GM08714 (cell line): ENCODE measurements around the gene SPTLC1.
"Not testable (repeated sequence)": the region's sequence is repeated elsewhere in the genome, so short reads cannot be mapped to it uniquely, and the experiment has no call there.

Experiments used
- H3K4me3 ChIP-seq: fragments of 200-500 bp; sonication (Bioruptor generic); 2 replicates; pipeline ENCODE4 v1.5.1; 2014; ENCODE audit warnings: mild to moderate bottlenecking, low read length, inconsistent platforms
- ZNF274 ChIP-seq: IDR thresholded peaks from 2 replicates; pipeline ENCODE4 v1.6.1; 2012; ENCODE audit warnings: mild to moderate bottlenecking, low read depth, low read length

The SPTLC1 gene

DNA sequence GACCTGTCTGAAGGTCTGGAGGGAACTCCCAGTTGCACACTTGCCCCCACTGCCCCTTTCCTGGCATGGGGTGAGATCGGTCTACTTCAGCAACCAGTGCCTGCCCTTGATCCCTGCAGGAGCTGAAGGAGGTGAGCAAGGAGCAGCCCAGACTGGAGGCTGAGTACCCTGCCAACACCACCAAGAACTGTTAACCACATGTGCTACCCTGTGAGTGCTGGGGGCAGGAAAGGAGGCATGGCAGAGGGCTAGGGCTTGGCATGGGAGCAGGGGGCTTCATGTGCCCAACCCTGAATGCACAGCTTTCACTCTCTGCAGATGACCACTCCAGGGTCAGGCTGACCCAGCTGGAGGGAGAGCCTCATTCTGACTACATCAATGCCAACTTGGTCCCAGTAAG is 17.3 kb upstream of the SPTLC1 start:
- no peak overlapping the region for H3K4me3 ChIP-seq
- TF ChIP-seq ZNF274: no peak

DNA sequence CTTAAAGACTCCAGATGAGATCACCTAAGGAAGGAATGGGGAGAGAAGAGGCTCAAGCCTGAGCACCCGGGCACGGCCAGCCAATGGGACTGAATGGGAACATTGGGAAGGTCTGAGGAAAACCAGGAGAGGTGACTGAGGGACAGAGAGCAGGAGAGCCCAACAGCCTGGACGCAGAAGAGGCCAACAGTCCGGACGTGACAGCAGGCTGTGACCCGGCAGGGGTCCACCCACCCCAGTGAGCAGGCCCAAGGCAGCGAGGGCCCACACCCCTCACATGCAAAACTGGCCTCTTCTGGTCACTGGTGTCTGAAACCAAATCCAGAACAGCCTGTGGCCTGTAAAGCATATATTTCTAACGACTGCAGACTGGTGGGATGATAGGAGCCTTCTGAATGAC is 7.6 kb upstream of the SPTLC1 start:
- no peak overlapping the region for H3K4me3 ChIP-seq
- TF ChIP-seq ZNF274: no peak

DNA sequence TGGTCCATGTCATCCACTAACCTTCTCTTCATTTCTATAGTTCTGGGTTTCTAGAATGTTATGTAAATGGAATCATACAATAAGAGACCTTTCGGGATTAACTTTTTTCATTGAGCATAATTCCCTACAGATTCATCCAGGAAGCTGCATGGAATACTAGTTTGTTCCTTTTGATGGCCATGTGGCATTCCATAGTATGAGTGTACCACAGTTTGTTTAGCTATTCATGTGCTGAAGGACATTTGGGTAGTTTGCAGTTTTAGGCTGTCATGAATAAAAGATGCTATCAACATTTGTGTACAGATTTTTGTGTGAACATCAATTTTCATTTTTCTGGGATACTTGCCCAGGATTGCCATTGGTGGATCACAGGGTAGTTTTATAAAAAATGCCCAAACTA is 6.8 kb upstream of the SPTLC1 start:
- TF ChIP-seq ZNF274: no peak
- H3K4me3 ChIP-seq: no peak overlapping the region

DNA sequence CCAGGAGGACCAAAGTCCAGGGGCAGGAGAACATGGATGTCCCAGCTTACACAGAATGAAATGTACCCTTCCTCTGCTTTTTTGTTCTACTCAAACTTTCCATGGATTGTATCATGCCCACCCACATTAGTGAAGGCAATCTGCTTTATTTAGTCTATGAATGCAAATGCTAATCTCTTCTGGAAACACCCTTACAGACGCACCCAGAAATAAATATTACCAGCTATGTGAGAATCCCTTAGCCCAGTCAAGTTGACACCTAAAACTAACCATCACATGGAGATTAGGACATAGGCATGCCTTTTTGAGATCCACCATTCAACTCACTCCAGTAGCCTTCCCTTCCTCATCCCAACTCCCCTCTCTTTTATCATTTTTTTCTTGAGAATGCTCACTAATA is 6.1 kb upstream of the SPTLC1 start:
- no peak for TF ChIP-seq ZNF274
- H3K4me3 ChIP-seq: no peak overlapping the region

DNA sequence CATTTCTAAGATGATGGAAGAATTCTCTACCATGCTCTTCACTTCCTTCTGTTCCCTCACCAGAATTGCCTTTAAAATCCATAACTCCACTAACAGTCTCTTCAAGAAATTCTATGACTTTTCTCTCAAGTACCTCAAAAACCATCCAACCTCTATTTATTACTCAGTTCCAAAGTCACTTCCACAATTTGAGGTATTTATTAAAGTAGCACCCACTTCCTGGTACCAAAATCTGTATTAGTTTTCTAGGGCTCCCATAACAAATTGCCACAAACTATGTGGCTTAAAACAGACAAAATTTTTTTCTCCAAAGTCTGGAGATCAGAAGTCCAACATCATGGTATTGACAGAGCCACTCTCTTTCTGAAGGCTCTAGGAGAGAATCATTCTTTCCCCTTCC is 4.9 kb upstream of the SPTLC1 start:
- no peak overlapping the region for H3K4me3 ChIP-seq
- no peak for TF ChIP-seq ZNF274

DNA sequence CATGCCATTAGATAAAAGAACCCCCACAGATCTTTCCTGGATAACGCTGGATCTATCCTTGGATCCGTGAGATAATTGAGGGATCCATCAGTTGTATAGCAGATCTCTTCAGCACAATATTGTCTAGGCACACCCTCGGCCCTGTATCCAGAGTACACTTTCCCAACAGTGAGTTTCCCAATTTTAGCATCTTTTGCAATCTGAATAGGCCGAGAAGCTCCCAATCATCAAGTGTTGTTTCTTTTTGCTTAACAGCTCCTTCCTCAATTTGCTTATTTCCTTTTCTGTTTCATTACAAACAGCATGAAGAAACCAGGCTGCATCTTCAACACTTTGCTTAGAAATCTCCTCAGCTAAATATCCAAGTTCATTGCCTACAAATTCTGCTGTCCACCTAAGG is 4.4 kb upstream of the SPTLC1 start:
- TF ChIP-seq ZNF274: no peak
- no peak overlapping the region for H3K4me3 ChIP-seq

DNA sequence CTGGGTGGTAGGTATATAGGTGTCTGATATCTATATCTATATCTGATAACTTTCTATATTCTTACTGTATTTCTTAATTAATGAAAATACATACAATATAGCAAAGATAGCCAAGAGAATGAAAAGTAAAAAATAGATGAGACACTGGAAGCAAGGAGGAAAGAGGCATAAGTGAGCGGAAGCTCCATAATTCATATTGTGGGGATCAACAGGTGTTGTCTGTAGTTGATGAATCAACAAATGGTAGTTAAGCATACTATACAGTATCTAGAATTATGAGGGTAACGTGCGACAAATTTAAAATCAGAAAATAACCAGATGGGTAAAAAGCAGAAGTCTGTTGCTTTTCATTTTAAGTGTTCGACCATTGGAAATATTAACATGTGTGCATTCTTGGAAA is 7.1 kb downstream of the SPTLC1 start:
- H3K4me3 ChIP-seq: no peak overlapping the region
- TF ChIP-seq ZNF274: no peak

DNA sequence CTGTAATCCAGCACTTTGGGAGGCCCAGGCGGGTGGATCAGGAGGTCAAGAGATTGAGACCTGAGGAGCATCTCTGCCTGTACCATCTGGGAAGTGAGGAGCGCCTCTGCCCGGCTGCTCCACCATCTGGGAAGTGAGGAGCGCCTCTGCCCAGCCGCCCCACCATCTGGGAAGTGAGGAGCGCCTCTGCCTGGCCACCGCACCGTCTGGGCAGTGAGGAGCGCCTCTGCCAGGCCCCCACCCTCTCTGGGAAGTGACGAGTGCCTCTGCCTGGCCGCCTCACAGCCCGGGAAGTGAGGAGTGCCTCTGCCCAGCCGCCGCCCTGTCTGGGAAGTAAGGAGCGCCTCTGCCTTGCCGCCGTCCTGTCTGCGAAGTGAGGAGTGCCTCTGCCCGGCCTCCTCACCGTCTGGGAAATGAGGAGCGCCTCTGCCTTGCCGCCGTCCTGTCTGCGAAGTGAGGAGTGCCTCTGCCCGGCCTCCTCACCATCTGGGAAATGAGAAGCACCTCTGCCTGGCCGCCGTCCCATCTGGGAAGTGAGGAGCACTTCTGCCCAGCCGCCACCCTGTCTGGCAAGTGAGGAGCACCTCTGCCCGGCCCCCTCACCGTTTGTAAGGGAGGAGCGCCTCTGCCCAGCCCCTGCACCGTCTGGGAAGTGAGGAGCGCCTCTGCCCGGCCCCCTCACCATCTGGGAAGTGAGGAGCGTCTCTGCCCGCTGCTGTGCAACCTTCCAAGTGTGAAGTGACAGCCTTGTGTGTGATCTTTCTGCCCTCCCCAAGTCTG is 9.6 kb downstream of the SPTLC1 start:
- H3K4me3 ChIP-seq: not testable (repeated sequence)

DNA sequence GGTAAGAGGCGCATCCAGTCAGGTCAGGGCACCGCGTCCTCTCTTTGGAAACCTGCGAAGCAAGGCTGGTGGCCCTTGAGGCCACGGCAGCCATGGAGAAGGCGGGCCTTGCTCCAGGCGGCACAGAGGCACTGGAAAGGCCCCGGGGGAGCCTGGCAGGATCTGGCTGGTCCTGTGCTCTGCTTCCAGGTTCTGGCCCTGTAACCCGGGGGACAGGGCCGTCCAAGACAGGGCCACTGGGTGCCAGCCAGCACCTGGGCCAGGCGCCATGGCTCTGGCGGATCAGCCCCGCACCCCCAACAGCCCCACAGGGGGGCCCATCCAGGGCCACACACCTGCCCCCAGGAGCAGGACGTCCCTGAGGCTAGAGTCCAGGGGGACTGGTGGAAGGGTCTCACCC is 11.6 kb downstream of the SPTLC1 start:
- H3K4me3 ChIP-seq: not testable (repeated sequence)

DNA sequence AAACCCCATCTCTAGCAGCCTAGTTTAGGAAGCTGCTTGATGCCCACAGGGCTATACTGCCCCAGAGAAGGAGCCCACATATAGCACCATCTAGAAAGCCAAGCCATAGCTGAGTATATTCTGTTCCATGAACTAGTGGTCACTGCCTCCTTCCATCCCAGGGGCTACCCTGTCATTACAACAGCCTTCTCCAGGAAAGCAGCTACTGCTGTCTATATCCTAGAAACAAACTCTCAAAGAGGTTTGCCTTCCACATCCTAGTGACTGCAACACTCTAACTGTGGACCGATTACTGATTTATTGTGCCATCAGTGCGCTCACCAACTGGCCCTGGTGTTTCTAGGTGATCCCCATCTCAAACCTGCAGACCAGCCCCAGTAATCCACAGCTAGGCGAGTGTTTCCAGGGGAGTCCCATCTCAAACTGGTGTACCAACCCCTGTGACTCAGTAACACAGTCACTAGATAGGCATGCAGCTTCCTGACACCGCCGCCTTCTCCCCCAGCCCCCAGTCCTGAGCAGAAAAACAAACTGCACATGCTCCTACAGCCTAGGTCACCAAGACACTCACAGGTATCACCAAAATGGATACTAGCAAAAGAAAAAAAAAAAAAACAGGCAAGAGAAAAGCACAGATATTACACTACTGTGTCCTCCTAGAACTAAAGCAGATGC is 14.8 kb downstream of the SPTLC1 start:
- H3K4me3 ChIP-seq: no peak overlapping the region
- no peak for TF ChIP-seq ZNF274

DNA sequence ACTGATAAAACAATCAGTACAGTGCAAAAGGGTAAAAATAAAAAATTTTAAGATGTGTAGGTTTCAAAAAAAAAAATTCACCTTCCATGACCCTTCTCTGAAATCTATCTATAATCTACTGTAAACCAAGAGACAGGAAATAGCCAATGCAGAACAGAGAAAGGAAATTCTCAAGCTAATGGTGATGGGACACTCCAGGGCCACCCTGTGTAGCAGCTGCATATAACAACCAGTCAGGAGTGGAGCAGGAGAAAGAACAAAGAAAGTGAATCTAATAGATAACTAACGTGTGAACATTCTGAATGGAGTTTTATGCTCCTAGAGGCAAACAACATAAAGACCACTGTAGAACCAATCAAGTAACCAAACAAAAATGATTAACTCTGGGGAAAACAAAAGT is 16.6 kb downstream of the SPTLC1 start:
- no peak overlapping the region for H3K4me3 ChIP-seq
- TF ChIP-seq ZNF274: no peak

DNA sequence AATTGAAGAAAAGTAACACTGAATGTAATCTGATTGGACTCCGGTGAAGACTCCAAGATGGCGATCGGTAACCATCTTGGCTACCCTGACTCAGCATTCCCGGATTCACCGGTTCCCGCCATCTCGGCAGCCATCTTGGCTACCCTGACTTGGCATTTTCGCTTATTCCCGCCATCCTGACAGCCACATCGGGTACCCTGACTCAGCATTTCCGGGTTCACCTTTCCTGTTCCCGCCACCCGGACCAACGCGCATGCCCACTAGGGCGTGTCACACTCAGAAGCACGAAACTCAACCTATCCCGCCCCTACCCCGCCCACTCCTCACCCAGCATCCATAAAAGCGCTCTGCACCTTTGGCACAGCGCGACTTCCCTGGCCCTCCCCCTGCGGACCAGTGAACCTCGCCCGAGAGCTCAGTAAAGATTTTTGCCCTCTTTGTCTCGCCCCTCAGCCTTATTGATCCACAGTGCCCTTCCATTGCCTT is 17.2 kb downstream of the SPTLC1 start:
- no peak overlapping the region; the same call in 1 of the 2 replicates for H3K4me3 ChIP-seq
- no peak for TF ChIP-seq ZNF274

DNA sequence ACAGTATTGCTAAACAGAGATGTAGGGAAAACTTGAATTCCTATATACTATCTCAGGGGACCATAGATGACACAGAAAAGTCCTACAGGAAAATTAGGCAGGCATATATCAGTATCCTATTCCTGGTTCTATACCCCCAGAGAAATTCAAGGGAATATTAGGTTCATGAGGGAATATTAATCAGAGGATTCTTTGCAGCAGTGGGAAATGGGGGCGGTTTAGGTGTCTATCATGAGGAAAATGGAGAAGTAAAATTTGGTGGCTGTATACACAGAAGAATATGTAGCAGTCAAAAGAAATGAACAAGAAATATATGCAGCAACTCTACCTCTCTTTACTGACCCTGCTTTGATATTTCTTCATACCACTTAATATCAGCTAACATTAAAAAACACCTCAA is 20.0 kb downstream of the SPTLC1 start:
- TF ChIP-seq ZNF274: no peak

DNA sequence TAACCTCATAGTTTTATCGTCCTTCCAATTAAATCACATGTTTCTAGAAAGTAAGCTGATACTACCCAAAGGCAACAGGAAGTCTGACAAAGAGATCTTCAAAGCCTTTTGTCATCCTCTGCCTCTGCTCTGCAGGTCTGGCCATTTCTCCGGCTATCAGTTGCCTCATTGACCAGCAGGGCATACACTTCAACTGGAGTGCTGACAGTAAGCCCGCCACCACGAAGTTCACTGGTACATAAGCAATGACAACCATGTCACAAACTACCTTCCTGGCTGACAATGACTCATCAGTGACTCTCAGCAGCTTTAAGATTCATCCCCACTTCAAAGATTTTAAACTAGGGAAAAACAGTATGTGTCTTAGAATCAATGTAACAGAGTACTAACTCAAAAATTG is 20.6 kb downstream of the SPTLC1 start:
- TF ChIP-seq ZNF274: no peak
- no peak overlapping the region for H3K4me3 ChIP-seq

More for the DNA sequence above, 20.0 kb downstream of the SPTLC1 start:
- H3K4me3 ChIP-seq: no peak overlapping the region

DNA sequence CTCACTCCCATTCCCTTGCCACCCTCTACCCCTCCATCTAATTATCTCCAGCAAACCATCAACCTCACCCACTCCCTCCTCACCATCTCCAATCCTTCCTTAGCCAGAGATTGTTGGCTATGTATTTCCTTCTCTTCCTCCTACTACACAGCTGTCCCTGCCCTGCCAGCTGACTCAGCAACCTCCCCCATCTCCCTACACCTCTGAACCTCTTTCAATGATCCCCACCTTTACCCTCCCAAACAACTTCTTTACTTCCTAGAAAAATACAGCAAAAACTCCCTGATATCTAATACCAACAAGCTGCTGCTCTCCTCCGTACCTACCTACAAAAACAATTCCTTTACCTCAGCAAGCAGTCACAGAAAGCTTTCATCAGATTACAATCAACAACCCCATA is 37.3 kb downstream of the SPTLC1 start:
- H3K4me3 ChIP-seq: no peak overlapping the region
- TF ChIP-seq ZNF274: no peak
